ENCODE results near the gene FAM171A1. TPM values are rescaled to one million over a fixed set of nuclear protein-coding genes. Genes with fewer than 3 reads are reported as not detected.
"Not testable (repeated sequence)": the region's sequence is repeated elsewhere in the genome, so short reads cannot be mapped to it uniquely, and the experiment has no call there.

Gene FAM171A1
- total RNA-seq, 1 donor from 2014 or later = 11.3 TPM

DNA sequence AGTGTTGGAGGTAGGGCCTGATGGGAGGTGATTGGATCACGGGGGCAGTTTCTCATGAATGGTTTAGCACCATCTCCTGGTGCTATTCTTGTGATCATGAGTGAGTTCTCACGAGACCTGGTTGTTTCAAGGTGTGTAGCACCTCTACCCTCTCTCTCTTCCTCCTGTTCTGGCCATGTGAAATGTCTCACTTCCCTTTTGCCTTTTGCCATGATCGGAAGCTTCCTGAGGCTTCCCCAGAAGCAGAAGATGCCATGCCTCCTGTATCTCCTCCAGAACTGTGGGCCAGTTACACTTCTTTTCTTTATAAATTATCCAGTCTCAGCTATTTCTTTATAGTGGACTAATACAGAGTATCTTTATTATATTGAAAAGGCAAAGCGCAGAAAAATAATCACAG, 90.1 kb downstream of the FAM171A1 start:
- no peak for DNase-seq

DNA sequence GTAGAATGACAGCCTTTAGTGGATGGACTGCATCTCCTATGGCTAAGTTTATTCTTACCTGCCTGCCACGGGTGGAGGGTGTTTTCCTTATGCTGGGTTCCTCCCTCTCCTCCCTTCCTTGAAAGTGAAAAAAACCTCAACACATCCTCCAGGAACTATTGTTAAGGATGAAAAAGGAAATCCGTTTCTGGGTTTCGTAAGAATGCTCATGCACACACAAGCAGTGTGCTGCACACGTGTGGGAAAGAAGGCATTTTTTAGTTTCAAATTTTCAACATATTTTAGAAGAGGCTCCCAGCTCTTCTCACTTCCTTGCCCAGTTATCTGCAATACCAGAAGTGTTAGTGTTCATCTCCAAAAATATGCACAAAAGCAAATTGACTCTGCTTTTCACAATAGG, 90.6 kb downstream of the FAM171A1 start:
- no peak for DNase-seq

DNA sequence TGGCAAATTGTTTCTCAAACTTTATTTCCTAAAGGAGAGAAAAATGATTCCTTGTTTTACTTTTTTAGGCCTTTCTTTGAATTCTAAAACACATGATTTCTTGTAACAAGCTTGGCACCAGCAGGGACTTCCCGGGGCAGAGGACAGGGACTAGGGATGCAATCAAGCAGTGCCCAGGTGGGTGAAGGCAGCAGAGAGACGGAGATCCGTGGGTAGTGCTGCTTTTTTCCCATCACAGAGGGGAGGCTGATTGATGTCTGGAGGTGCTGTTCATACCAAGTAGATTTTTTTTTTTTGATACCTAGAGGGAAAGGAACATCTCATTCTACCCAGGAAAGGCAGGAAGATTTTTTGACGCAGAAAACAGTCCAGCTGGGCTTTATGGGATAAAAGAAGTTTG, 91.9 kb downstream of the FAM171A1 start:
- DNase-seq = no peak

DNA sequence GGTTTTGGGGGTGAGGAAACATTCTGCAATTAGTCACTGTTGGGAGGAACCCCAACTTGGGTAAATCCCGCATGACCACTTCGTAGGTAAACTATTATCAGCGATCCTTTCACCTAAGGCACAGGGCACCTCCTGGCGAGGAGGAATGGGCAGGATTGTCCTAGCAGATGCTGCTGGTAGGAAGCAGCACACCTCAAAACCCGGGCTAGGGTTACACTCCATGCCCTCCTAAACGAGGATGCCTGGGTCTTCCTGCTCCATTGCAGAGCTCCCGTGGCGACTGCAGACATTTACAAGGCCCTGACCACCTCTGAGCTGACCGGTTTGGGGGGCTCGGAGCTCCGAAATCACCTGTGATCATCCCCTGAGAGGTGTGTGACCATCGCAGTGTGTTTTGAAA, 92.3 kb downstream of the FAM171A1 start:
- no peak for DNase-seq

DNA sequence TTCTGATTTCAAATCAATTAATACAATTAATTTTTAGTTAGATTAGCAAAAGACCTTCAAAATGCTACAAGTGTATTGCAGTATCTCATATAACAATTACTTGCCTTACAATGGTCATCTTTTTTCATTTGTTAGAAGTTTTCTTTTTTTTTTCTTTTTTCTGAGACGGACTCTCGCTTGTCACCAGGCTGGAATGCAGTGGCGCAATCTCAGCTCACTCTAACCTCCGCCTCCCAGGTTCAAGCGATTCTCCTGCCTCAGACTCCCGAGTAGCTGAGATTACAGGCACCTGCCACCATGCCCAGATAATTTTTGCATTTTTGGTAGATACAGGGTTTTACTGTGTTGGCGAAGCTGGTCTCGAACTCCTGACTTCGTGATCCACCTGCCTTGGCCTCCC, 95.0 kb downstream of the FAM171A1 start:
- DNase-seq = not testable (repeated sequence)

DNA sequence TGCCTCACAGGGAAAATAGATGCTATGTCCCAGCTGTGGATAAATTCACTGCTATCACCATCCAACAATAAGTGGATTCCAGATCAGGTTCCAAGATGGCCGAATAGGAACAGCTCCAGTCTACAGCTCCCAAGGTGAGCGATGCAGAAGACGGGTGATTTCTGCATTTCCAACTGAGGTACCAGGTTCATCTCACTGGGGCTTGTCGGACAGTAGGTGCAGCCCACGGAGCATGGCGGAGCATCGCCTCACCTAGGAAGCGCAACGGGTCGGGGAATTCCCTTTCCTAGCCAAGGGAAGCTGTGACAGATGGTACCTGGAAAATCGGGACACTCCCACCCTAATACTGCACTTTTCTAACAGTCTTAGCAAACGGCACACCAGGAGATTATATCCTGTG, 101.3 kb downstream of the FAM171A1 start:
- not testable (repeated sequence) for DNase-seq

DNA sequence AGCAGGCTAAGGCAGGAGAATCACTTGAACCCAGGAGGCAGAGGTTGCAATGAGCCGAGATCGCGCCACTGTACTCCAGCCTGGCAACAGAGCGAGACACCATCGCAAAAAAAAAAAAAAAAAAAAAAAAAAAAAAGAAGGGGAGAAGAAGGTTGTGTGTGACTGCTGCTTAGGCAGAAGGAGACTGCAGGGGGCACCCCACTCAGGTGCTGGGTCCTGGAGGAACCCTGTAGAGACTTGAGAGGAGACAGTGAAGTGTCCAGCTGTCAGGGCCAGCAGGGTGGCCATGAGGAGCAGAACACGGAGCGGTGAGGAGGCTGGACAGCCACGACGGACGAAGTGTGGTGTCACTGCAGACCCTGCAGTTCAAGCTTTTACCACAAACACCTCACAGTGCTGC, 103.6 kb downstream of the FAM171A1 start:
- no peak for DNase-seq

DNA sequence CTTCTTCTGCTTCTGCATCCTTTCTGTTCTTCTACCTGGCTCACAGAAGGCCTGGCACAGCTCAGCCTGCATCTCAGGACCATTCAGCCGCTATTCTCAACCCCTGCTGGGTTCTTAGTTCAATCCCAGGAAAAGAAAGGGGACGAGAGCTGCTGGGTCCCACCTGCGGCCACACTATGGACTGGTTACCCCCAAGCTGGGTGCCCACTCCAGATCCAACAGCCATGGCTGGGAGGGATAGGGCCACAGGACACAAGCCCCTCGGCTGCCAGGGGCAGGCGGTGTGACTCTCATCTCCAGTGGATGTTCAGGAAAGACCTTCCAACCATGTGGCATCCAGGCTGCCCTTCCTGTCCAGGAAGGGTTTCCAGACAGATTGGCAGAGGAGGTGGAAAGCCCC, 105.0 kb downstream of the FAM171A1 start:
- no peak for DNase-seq

DNA sequence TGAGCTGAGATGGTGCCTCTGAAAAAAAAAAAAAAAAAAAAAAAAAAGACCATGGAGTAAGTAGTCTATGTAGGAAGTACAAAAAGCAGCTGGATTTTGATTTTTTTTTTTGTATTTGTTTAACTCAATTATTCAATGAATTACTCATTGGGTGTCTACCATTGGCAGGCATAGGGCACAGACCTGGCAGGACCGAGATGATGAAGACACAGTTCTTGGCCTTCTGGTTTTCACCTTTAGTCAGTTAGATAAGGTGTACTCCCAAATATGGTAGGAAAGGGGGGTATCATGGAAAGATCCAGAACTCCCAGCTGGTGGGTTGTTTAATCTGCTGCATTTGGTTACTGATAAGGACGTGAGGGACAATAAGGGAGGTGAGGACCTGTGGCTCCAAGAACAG, 105.5 kb downstream of the FAM171A1 start:
- DNase-seq = no peak

DNA sequence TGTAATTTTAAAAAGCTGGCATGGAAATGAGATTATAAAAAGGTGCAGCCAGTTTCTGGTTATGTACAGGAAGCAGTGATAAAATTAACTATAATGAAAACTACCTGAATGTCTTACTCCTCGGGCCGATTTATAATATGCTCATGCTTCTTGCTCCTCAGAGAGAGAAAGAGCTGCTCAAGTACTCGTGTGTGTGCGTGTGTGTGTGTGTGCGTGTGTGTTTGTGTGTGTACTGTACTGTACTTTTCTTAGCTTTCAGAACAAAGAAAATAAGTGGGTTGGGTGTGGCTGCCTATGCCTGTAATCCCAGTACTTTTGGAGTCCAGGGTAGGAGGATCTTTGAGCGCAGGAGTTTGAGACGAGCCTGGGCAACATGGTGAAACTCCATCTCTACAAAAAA, 106.0 kb downstream of the FAM171A1 start:
- no peak for DNase-seq

DNA sequence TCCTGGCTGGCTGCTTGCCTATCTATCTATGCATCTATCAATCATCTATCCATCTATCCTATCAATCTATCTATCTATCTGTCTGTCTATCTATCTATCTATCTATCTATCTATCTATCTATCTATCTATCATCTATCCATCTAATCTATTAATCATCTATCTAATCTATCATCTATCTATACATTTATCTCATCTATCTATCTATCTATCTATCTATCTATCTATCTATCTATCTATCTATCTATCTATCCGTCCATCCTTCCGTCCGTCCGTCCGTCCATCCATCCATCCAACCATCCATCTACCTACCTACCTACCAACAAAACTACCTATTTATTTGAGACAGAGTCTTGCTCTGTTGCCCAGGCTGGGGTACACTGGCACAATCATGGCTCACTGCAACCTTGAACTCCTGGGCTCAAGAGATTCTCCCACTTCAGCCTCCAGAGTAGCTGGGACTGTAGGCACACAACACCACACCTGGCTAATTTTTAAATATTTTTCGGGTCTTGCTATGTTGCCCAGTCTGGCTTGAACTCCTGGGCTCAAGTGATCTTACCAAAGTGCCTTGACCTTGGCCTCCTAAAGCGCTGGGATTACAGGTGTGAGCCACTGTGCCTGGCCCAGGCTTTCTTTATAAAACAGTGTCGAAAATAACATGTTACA, 107.3 kb downstream of the FAM171A1 start:
- DNase-seq = no peak

DNA sequence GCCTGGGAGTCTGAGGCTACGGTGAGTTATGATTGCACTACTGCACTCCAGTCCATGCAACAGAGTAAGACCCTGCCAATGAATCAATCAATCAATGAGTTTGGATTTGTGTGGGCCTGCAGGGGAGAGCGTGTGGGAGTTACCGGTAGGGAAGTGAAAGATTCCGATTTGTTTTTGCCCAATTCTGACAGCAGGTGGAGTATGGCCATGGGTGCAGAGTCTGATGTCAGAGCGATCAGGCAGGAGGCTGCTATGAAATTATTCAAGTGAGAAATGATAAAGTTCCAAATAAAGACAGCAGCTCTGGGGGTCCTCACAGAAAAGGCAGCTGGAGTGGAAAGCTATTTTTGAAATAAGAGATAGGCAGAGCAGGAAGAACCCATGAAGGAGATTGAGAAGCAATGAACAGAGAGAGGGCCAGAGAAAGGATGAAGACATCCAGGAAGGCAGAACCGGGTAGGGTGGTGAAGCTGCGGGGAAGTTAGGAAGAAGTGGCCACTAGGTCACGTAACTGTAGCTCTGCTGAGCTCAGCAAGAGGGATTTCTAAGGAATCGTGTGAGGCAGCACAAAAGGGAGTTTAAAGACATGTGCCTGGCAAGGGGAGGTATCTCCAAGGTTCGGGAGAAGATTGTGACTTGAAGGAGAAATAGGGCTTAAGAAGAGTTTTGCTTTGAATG, 108.9 kb downstream of the FAM171A1 start:
- DNase-seq = peak; percentile 49

DNA sequence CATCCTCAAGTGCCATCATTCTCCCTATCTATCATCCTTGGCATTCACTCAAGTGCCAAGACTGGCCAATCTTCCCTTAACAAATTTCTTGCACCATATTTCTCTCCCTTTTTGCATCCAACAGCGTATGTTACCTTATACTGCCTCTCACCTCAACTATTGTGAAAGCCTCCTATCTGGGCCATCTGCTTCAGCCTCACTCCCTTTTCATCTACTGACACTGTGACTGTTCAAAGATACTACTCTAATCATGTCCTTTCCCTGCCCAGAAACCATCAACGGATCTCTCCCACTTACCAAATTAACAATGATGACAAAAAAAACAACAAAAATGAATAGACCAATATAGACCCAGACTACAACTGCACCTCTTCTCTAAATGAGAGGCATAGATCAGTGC, 112.0 kb downstream of the FAM171A1 start:
- no peak for DNase-seq

DNA sequence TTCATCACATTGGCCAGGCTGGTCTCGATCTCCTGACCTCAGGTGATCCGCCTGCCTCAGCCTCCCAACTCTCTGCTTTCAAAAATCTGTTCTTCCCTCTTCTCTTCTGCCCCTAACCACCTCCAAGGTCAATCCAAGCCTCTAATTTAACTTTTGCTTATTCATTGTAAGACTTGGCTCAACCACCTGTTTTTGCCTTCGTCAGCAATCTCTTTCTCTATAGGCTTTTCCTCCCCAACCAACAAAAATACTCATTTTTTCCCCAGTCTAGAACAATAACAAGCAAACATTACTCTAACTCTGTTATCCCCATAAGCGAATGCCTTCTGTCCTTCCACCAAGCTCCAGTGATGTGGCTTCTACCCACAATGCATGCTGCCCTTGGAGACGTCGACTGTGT, 112.8 kb downstream of the FAM171A1 start:
- DNase-seq = no peak

DNA sequence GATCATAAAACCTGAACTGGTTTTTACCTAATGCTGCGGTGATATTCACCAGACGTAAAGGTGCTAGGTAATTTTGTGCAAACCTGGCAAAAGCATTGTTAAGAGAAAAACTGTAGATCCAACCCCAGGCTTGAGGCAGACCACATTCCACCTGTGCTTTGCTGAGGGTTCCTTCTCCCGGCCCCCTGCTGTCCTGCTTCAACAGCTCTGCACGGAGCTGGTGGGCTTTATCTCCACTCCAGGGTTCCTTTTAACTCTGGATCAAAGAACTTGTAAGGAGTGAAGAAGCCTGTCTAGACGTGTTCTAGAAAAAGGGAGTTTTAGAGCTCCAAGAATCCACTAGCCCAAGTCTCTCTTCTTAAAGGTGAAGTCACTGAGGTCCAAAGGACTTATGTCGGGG, 115.1 kb downstream of the FAM171A1 start:
- DNase-seq = no peak

DNA sequence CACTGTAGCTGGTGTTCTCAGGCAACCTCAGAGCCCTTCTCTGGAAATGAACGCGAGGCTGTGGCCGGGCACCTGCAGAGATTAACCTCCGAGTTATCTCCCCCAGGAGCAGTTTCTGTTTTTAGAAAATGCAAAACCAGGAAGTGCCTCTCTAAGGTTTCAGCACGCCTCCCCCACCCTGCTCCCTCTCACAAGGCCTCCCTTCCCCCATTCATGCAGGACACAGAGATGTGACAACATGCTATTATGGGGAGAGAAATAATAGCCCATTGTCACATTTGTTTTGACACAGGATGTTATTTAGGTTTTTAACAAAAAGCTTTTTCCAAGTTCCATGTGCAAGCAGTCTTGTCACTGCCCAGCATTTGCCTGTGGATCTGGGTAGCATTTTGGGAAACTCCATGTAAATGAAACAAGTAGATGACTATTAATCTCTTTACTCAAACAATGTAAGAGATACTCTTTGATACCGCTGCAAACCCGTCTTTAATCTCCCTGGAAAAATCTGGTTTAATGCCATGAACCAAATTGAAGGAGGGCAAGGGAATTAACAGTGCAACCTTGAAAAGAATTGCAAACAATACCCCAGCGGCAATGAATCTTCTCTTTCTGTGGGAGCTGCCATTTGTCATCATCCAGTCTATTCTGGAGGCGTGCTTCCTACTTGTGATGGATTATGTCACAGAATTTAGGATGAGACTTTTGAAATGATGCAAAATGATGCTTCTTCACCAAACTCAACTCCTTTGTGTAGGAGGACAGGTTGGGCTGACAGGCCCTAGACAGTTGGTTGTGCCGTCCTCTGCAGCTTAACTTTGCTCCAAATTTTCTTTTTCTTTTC, 116.1 kb downstream of the FAM171A1 start:
- no peak for DNase-seq

DNA sequence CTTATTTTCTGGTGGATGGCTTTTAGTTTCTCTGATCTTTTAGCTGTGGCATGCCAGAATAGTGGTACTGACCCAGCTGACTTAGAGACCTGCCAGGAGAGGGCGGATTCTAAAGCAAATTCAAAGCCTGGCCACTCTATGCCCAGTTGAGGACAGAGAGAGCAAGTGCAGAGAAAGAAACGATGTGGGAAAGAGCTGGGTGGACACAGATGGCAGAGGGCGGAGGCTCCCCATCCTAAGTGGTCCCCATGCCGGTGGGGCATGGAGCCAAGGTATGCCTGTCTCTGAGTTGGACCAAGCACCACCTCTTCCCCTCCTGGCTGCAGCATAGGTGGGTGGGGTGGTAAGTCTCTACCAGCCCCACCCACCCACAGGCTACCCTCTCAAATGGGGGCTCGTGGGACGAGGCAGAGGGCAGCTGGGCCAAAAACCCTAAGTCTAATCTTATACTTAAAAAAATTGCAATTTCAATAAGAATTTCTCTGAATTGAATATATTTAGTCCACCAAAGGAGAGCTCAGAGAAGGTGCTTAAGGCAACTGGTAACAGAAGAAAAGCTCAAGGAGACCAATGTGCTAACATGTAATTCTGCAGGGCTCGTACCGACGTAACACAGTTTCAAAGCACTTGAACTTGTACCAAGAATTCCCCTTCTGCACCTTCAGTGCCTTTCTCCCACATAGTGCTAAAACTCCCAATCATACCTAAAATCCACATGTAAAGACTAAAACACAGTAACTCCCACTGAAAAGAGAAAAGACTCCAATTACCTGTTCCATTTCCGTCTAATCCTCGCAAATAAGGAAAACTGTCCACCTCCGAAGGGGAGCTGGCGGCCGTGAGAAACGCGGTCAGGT, 116.9 kb downstream of the FAM171A1 start:
- no peak for DNase-seq

DNA sequence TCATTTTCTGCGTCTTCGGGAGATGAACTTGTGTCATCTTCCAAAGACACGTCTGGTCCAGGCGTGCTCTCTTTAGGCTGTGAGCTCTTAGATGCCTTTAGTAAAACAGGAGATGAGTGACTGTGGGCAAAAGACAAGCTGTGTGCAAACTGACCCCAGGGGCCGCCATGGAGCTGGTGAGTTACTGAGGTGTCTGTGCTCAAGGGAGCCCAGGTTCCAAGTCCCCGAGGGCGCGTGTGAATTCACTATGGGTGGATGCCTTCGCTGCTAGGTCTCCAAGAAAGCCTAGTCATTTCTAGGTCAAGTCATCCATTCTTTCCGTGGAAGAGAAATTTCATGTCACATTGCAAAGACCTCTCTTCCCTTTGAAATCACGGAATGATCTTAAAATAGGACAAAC, 118.7 kb downstream of the FAM171A1 start:
- DNase-seq = no peak

DNA sequence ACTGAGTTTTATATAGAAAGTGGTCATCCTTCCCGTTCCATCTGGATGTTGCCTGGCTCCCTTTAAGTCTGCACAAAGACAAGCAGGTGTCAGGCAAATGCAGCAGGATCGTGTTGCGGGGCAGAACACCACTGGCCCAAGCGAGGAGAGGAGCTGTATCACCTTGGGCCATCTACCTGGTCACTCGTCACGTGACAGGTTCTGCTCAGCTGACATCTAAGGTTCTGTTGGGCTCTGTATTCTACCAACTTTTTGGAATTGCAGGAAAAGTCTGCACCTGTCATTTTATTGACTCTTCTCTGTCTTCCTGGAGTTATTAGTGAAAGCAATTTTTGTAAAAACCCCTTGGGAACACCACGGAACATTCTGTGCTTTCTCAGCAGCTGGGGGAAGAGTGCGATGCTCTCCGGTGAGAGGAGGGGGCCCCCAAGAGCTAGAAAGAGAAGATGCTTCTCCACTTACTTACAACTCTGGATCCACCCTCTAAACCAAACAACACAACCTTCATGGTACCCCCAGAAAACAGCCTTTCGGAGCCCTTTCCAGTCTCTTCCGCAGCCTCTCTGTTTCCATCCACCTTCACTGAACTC, 119.2 kb downstream of the FAM171A1 start:
- no peak for DNase-seq

DNA sequence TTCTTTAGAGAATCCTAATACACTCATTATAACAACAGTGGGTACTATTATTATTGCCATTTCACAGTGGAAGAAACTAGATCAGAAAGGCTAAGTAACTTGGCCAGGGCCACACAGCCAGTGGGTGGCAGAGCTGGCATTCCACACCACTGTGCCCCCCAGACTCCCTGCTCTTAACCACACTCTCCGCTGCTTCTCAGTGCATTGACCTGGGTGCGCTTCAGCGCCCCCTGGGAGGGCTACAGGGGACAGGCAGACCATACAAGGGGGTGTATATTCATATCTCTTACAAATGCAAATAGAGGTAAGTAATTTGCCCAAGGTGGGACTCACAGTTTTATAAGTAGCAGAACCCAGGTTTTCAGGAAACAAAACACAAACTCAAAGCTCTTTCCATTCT, 125.6 kb downstream of the FAM171A1 start:
- DNase-seq = no peak

DNA sequence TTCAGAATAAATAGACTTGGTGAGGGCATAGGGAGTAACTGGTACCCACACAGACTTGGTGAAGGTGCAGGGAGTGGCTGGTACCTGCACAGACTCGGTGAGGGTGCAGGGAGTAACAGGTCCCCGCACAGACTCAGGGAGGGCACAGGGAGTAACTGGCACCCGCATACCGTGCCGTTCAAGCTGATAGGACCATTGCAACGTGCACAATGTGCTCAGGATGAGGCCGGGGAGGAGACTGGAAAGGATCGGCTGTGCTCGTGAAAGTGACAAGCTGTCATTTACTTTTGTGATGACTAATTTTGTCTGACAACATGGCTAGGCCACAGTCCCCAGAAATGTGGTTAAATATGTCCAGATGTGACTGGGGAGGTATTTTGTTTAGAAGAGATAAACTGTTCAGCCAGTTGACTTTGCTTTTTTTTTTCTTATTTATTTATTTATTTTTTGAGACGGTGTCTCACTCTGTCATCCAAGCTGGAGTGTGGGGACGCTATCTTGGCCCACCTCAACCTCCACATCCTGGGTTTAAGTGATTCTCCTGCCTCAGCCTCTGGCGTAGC, 126.4 kb downstream of the FAM171A1 start:
- no peak for DNase-seq

All from skin of body (tissue), 2 donors.